OCI-LY1 (cell line): Measurements from ENCODE around the gene CALY.

Source experiments
- CTCF ChIP-seq: fragments of 200-600 bp; sonication (generic), shearing (Covaris generic); IDR thresholded peaks from 2 replicates; pipeline ENCODE4 v1.5.1; 2017; ENCODE audit warnings: mild to moderate bottlenecking, antibody characterized with exemption, low read length, moderate library complexity, mixed read lengths
- EZH2 ChIP-seq: fragments of 200-600 bp; sonication (generic), shearing (Covaris generic); IDR thresholded peaks from 2 replicates; pipeline ENCODE4 v1.8.0; 2017; ENCODE audit warnings: borderline replicate concordance, mixed run types, mild to moderate bottlenecking, antibody characterized with exemption, low read length, moderate library complexity, mixed read lengths

GRCh38 chr10:133316266-133316665 lies 20.4 kb downstream of the CALY start:
- TF ChIP-seq CTCF = no peak
- no peak for TF ChIP-seq EZH2
